ENCODE measurements around the gene EPAS1. TPM values are rescaled to one million over a fixed set of nuclear protein-coding genes. Genes with fewer than 3 reads are reported as not detected.

The EPAS1 gene
- total RNA-seq, 4 donors from 2014 or later, result 102 to 260 (median 167) TPM

DNA sequence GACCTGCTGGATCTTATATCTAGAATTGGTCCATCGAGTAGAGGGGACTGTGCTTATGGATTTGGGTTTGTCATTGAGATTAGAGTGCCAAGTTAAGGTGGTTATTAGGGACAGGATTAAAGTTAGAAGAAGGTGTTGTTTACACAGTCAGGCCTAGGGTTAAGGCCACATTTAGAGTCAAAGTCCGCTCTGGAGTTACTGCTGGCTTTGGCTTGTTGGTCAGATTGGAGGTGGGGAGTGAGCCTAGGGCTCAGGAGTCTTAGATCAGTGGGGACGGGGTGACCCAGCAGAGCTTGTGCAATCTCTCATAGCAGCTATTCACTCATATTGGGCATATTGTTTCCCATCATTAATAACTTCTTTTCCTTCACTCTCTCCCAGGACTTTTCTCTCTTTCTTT is 13.5 kb upstream of the EPAS1 start:
- intact Hi-C loops (cut with DNase I; ENCODE audit: low total_unique reads) (no loop called here), in situ Hi-C loops (cut with MboI; ENCODE audit: low pct_ligation_motif_present in 1 of 4, low pct_unique_long_range_greater_than_20kb in 1 of 4, low sequenced_read_pairs in 3 of 4) (loop anchor here in 1 of 4 donors (25.0 kb wide), 1 partner anchor 221 kb away; no protein-coding TSS in a partner anchor)
- no peak for DNase-seq
- no peaks in the 10 kb centered on the region for H3K36me3 ChIP-seq
- H3K9me3 ChIP-seq, result no peaks in the 10 kb centered on the region
- TF ChIP-seq, protein P1, sequence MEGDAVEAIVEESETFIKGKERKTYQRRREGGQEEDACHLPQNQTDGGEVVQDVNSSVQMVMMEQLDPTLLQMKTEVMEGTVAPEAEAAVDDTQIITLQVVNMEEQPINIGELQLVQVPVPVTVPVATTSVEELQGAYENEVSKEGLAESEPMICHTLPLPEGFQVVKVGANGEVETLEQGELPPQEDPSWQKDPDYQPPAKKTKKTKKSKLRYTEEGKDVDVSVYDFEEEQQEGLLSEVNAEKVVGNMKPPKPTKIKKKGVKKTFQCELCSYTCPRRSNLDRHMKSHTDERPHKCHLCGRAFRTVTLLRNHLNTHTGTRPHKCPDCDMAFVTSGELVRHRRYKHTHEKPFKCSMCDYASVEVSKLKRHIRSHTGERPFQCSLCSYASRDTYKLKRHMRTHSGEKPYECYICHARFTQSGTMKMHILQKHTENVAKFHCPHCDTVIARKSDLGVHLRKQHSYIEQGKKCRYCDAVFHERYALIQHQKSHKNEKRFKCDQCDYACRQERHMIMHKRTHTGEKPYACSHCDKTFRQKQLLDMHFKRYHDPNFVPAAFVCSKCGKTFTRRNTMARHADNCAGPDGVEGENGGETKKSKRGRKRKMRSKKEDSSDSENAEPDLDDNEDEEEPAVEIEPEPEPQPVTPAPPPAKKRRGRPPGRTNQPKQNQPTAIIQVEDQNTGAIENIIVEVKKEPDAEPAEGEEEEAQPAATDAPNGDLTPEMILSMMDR (IDR thresholded peaks at IDR 0.05), result no peak
- TF ChIP-seq EP300 (IDR thresholded peaks at IDR 0.05; ENCODE audit: low read depth) (no peak), POLR2AphosphoS5 (IDR thresholded peaks at IDR 0.05) (no peak), POLR2A (IDR thresholded peaks at IDR 0.05) (no peak)
- no peaks in the 10 kb centered on the region for H3K27me3 ChIP-seq
- WGBS, 2 donors (ENCODE audit: low coverage in 1 of 2), result 79 to 80% methylated on average over 1 to 3 of the region's 3 CpGs
- no peak overlapping the region for H3K27ac ChIP-seq
- H3K4me1 ChIP-seq, result peaks cover 0 to 6% (median 0%) of the 10 kb centered on the region in 4 donors
- no peak overlapping the region for H3K4me3 ChIP-seq

DNA sequence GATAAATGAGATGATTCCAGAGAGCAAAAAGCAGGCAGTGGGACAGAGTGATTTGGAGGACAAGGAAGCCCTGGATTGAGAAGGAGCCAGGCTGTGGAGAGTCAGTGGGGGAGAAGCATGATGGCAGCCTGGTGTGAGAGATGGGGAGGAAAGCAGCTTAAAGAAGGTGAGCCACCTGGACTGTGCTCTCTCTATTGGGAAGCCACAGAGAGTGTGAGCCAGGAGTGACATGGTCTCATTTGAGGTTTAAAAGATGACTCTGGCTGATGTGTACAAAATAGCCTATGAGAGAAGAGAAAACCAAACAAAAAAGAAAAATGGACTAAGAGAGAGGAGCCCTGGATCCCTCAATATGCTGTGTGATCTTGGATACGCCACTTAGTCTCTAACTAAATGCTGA is 12.9 kb upstream of the EPAS1 start:
- intact Hi-C loops (cut with DNase I; ENCODE audit: low total_unique reads), result no loop called here
- Histone ChIP-seq H3K27ac (no peak overlapping the region), H3K36me3 (no peaks in the 10 kb centered on the region), H3K4me3 (no peak overlapping the region), H3K4me1 (peaks cover 0 to 6% (median 0%) of the 10 kb centered on the region in 4 donors), H3K9me3 (no peaks in the 10 kb centered on the region), H3K27me3 (no peaks in the 10 kb centered on the region)
- in situ Hi-C loops (cut with MboI; ENCODE audit: low pct_ligation_motif_present in 1 of 4, low pct_unique_long_range_greater_than_20kb in 1 of 4, low sequenced_read_pairs in 3 of 4), result loop anchor here in 1 of 4 donors (25.0 kb wide), 1 partner anchor 222 kb away; no protein-coding TSS in a partner anchor
- no peak for TF ChIP-seq POLR2A (IDR thresholded peaks at IDR 0.05)
- no peak for TF ChIP-seq POLR2AphosphoS5 (IDR thresholded peaks at IDR 0.05)
- WGBS, 2 donors (ENCODE audit: low coverage in 1 of 2), result 97 to 100% methylated on average over 1 of the region's 1 CpG
- DNase-seq, result no peak

DNA sequence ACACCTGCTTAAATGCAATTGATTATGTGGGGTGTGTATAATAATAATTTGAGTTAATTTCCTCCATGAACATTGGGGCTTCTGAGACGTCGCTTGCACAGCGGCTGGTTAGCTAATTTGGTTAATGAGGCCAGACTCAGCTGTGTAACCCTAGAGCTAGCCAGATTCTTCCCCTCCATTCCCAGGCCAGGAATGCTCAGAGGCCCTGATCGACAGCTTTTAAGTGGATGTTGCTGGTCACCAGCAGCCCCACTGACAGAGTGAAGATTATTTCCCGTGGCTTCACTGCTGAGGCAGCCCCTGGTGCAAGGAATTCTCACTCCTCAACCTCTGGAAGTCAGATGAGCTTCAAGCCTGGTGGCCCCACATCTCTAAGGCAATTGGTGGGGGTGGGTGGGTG is 12.4 kb upstream of the EPAS1 start:
- no peak overlapping the region for H3K4me3 ChIP-seq
- in situ Hi-C loops (cut with MboI; ENCODE audit: low pct_ligation_motif_present in 1 of 4, low pct_unique_long_range_greater_than_20kb in 1 of 4, low sequenced_read_pairs in 3 of 4) (loop anchor here in 1 of 4 donors (25.0 kb wide), 1 partner anchor 222 kb away; no protein-coding TSS in a partner anchor), intact Hi-C loops (cut with DNase I; ENCODE audit: low total_unique reads) (no loop called here)
- 87 to 100% methylated on average over 2 to 5 of the region's 5 CpGs for WGBS, 2 donors (ENCODE audit: low coverage in 1 of 2)
- H3K27ac ChIP-seq, result no peak overlapping the region
- H3K27me3 ChIP-seq, result no peaks in the 10 kb centered on the region
- peaks cover 0 to 6% (median 0%) of the 10 kb centered on the region in 4 donors for H3K4me1 ChIP-seq
- no peak for DNase-seq
- H3K9me3 ChIP-seq, result no peaks in the 10 kb centered on the region
- no peaks in the 10 kb centered on the region for H3K36me3 ChIP-seq
- TF ChIP-seq EP300 (IDR thresholded peaks at IDR 0.05; ENCODE audit: low read depth), result no peak
- no peak for TF ChIP-seq POLR2A (IDR thresholded peaks at IDR 0.05)
- TF ChIP-seq POLR2AphosphoS5 (IDR thresholded peaks at IDR 0.05), result no peak
- TF ChIP-seq, protein P1 (IDR thresholded peaks at IDR 0.05), result no peak

DNA sequence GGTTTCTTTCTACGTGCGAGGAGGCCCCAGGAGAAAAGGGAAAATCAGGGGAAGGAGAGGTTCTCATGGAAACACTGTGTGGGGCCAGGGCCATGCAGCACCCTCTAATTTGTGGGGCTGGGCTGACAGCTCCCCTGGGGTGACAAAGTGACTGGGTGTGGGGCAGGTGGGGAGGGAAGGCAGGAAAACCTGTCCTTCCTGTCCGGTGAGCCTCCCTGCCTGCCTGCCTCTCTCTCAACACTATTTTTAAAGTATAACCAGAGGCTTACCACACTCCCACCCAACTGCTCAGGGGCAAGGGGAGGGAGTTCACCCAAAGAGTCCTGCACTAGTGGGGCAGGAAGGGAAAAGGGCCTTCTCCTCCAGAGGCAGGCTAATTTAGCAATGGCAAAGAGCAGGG is 10.5 kb upstream of the EPAS1 start:
- Histone ChIP-seq H3K27ac (no peak overlapping the region), H3K4me1 (peaks cover 0 to 6% (median 0%) of the 10 kb centered on the region in 4 donors), H3K36me3 (no peaks in the 10 kb centered on the region), H3K9me3 (no peaks in the 10 kb centered on the region), H3K27me3 (no peaks in the 10 kb centered on the region), H3K4me3 (no peak overlapping the region)
- 71 to 100% methylated on average over 2 to 3 of the region's 3 CpGs for WGBS, 2 donors (ENCODE audit: low coverage in 1 of 2)
- peak; percentile 41 for DNase-seq
- TF ChIP-seq EP300 (IDR thresholded peaks at IDR 0.05; ENCODE audit: low read depth) (no peak), POLR2A (IDR thresholded peaks at IDR 0.05) (no peak), POLR2AphosphoS5 (IDR thresholded peaks at IDR 0.05) (no peak)
- TF ChIP-seq, protein P1 (IDR thresholded peaks at IDR 0.05), result no peak
- intact Hi-C loops (cut with DNase I; ENCODE audit: low total_unique reads) (no loop called here), in situ Hi-C loops (cut with MboI; ENCODE audit: low pct_ligation_motif_present in 1 of 4, low pct_unique_long_range_greater_than_20kb in 1 of 4, low sequenced_read_pairs in 3 of 4) (loop anchor here in 1 of 4 donors (25.0 kb wide), 1 partner anchor 224 kb away; no protein-coding TSS in a partner anchor)

Data from transverse colon (tissue), 4 donors.